Ovary (tissue), 3 donors: ENCODE measurements around the gene LCN12.

Experiments
- EP300 ChIP-seq: sonication (generic); formaldehyde crosslinking; IDR thresholded peaks from one replicate; pipeline ENCODE4 v1.6.1; 2017; ENCODE audit warnings: antibody characterized with exemption
- TF ChIP-seq, protein P1 (sequence below), 3 donors: fragments of 450-650 bp in 2 of 3; fragments of 200-600 bp in 1 of 3; IDR thresholded peaks; one replicate each; pipeline versions ENCODE4 v1.5.1 to v1.8.0; 2016 to 2022; ENCODE audit warnings: antibody characterized with exemption in 3 of 3, mild to moderate bottlenecking in 1 of 3
- donor health status: DM: no; HTN: no; CAD: no.

DNA sequence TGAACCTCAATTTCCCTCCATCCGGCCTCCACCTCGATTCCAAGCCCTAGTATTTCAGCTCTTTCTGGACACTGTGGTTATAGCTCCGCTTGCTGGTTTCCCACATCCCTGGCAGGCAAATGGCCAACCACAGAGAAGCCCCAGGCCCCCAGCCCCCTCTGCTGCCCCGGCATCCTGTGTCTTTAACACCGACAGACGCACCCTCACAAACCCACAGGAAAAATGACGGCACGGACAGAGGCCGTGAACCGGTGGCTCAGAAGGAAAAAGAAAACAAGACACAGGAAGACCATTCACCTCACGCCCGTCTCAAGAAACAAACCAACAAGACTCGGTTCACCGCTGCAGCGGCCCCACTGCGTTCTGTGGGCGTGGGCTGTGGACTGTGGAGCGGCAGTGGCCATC lies 45.8 kb downstream of the LCN12 start:
- TF ChIP-seq, protein P1, sequence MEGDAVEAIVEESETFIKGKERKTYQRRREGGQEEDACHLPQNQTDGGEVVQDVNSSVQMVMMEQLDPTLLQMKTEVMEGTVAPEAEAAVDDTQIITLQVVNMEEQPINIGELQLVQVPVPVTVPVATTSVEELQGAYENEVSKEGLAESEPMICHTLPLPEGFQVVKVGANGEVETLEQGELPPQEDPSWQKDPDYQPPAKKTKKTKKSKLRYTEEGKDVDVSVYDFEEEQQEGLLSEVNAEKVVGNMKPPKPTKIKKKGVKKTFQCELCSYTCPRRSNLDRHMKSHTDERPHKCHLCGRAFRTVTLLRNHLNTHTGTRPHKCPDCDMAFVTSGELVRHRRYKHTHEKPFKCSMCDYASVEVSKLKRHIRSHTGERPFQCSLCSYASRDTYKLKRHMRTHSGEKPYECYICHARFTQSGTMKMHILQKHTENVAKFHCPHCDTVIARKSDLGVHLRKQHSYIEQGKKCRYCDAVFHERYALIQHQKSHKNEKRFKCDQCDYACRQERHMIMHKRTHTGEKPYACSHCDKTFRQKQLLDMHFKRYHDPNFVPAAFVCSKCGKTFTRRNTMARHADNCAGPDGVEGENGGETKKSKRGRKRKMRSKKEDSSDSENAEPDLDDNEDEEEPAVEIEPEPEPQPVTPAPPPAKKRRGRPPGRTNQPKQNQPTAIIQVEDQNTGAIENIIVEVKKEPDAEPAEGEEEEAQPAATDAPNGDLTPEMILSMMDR (IDR thresholded peaks at IDR 0.05), result no peak
- TF ChIP-seq EP300, result no peak
